H1 (cell line): ENCODE measurements around the gene PIP5K1B.

Experiments
- BRCA1 ChIP-seq: IDR thresholded peaks from 2 replicates; pipeline ENCODE4 v1.6.1; 2012; ENCODE audit warnings: low read depth, low read length, improper control_type of control experiment
- POLR2AphosphoS5 ChIP-seq: IDR thresholded peaks from 2 replicates; pipeline ENCODE4 v1.6.1; 2011; ENCODE audit warnings: low read depth, low read length
- SP1 ChIP-seq: IDR thresholded peaks from 2 replicates; pipeline ENCODE4 v1.6.1; 2011; ENCODE audit warnings: low read depth, low read length
- YY1 ChIP-seq: IDR thresholded peaks from 2 replicates; pipeline ENCODE4 v1.6.1; 2011; ENCODE audit warnings: low read depth, mild to moderate bottlenecking, low read length
- ZNF274 ChIP-seq: IDR thresholded peaks from 2 replicates; pipeline ENCODE4 v1.7.0; 2012; ENCODE audit warnings: low read length, borderline replicate concordance; ENCODE audit errors: extremely low read depth

GRCh38 chr9:68847765-68848164 is 142.7 kb downstream of the PIP5K1B start:
- TF ChIP-seq SP1: no peak
- TF ChIP-seq YY1: no peak
- no peak for TF ChIP-seq POLR2AphosphoS5
- TF ChIP-seq BRCA1: no peak
- no peak for TF ChIP-seq ZNF274
